Panc1 (cell line): Measurements from ENCODE around the gene EGFR. TPM values are rescaled to one million over a fixed set of nuclear protein-coding genes. Genes with fewer than 3 reads are reported as not detected.

Source experiments
- ATAC-seq: fragments of 200-7000 bp; cut with Tn5 transposase; 2 replicates; pipeline ENCODE4 v1.9.1; 2020; ENCODE audit warnings: mild to moderate bottlenecking, moderate library complexity
- BruUV-seq: library from RNA; stranded (reverse); fragments of 400-500 nt; replicated peaks from 2 replicates; lab custom pipeline; 2021; lab: Mats Ljungman, UMichigan
- CTCF ChIA-PET: fragments of 300-600 bp; sonication (Branson Sonifier 250); formaldehyde crosslinking; loops from one replicate; lab custom pipeline; 2022; ENCODE audit warnings: antibody characterized with exemption; lab: Charles Lee
- POLR2A ChIA-PET: fragments of 300-600 bp; sonication (Branson Sonifier 250); formaldehyde crosslinking; loops from one replicate; lab custom pipeline; 2022; ENCODE audit warnings: antibody characterized with exemption; lab: Charles Lee
- DNase-seq: peaks from one replicate; pipeline ENCODE4 v3.0.0-alpha.2; 2010; ENCODE audit warnings: low read depth, low spot score
- H3K27ac ChIP-seq: 2 replicates; pipeline ENCODE4 v1.5.1; 2011; ENCODE audit warnings: mild to moderate bottlenecking, low read length, inconsistent platforms
- H3K27me3 ChIP-seq: fragments of 200-500 bp; sonication (Bioruptor generic); 2 replicates; pipeline ENCODE4 v1.6.0; 2014; ENCODE audit warnings: low read length, inconsistent platforms; ENCODE audit not compliant: control insufficient read depth, insufficient read depth
- H3K36me3 ChIP-seq: fragments of 200-500 bp; sonication (Bioruptor generic); 2 replicates; pipeline ENCODE4 v1.5.1; 2014; ENCODE audit warnings: inconsistent platforms, mild to moderate bottlenecking, low read length, moderate library complexity; ENCODE audit not compliant: control insufficient read depth, insufficient read depth
- H3K4me1 ChIP-seq: 2 replicates; pipeline ENCODE4 v1.5.1; 2011; ENCODE audit warnings: inconsistent platforms, mild to moderate bottlenecking, low read length, moderate library complexity; ENCODE audit not compliant: control insufficient read depth, insufficient read depth
- H3K4me3 ChIP-seq, 2 experiments: 2 replicates each; pipeline ENCODE4 v1.5.1; 2011 to 2012; ENCODE audit warnings: low read depth in 2 of 2, low read length in 2 of 2, mild to moderate bottlenecking in 2 of 2, inconsistent platforms in 1 of 2, moderate library complexity in 1 of 2
- H3K9me3 ChIP-seq: fragments of 200-500 bp; sonication (Bioruptor generic); 2 replicates; pipeline ENCODE4 v1.5.1; 2014; ENCODE audit warnings: low read depth, mild to moderate bottlenecking, inconsistent platforms, low read length, moderate library complexity; ENCODE audit not compliant: control insufficient read depth, insufficient read depth
- CTCF ChIP-seq: fragments of 450-650 bp; IDR thresholded peaks from 2 replicates; pipeline ENCODE4 v1.5.1; 2017; ENCODE audit warnings: mild to moderate bottlenecking
- POLR2AphosphoS5 ChIP-seq: IDR thresholded peaks from 2 replicates; pipeline ENCODE4 v1.6.1; 2012; ENCODE audit warnings: mild to moderate bottlenecking, low read depth, low read length, moderate library complexity
- REST ChIP-seq, 2 experiments: IDR thresholded peaks; 2 replicates each; pipeline ENCODE4 v1.6.1; 2011 to 2012; ENCODE audit warnings: low read depth in 2 of 2, control low read depth in 1 of 2, low read length in 1 of 2, mild to moderate bottlenecking in 1 of 2, moderate library complexity in 1 of 2; ENCODE audit not compliant: insufficient read depth in 1 of 2
- SIN3A ChIP-seq: IDR thresholded peaks from 2 replicates; pipeline ENCODE4 v1.6.1; 2012; ENCODE audit warnings: low read depth, mild to moderate bottlenecking, low read length, moderate library complexity, borderline replicate concordance; ENCODE audit not compliant: insufficient read depth
- TCF7L2 ChIP-seq: IDR thresholded peaks from 2 replicates; pipeline ENCODE4 v1.6.1; 2011; ENCODE audit warnings: mild to moderate bottlenecking, low read depth, low read length, inconsistent platforms
- in situ Hi-C: cut with HindIII; loops from 2 replicates; pipeline ENCODE4 v1.10.0; 2016; ENCODE audit warnings: low sequenced_read_pairs, low pct_unique_long_range_greater_than_20kb
- intact Hi-C: fragments of 100-400 bp; cut with micrococcal nuclease; formaldehyde crosslinking; loops from one replicate; pipeline ENCODE4 v1.10.0; 2022; ENCODE audit not compliant: unreplicated experiment
- total RNA-seq: library from RNA; stranded (reverse); gene quantifications from one replicate; pipeline ENCODE4 v1.2.1, GENCODE V29; 2021; ENCODE audit not compliant: unreplicated experiment

The EGFR gene
- total RNA-seq, 1 experiment from 2014 or later: 156 TPM

- ATAC-seq (peak; percentile 29; the same call in 1 of the 2 replicates), DNase-seq (no peak)
- Histone ChIP-seq H3K4me3 (no peak overlapping the region), H3K9me3 (no peaks in the 10 kb centered on the region), H3K36me3 (no peaks in the 10 kb centered on the region), H3K4me1 (peaks cover 70% of the 10 kb centered on the region), H3K27ac (0 out of 2 replicates have a peak overlapping the region, but pooled peaks have one; percentile 41), H3K27me3 (no peaks in the 10 kb centered on the region)
- no TSS peak for BruUV-seq
- CTCF ChIA-PET: no interaction called here
- in situ Hi-C loops: no loop called here
- POLR2A ChIA-PET: interaction anchor here (1.0 kb wide), 1 partner anchor 25 kb away, joined by 3 read pairs; no protein-coding TSS in a partner anchor
- TF ChIP-seq CTCF: no peak
- TF ChIP-seq TCF7L2: no peak
- TF ChIP-seq POLR2AphosphoS5: no peak
- no peak for TF ChIP-seq SIN3A
- no peak for TF ChIP-seq REST (IDR thresholded peaks at IDR 0.05; ENCODE audit: insufficient read depth in 1 of 2, low read depth in 2 of 2, low read length in 1 of 2)
- intact Hi-C loops: no loop called here
Observed at GRCh38 chr7:55100544-55101327, 81.9 kb downstream of the EGFR start.

GRCh38 chr7:55101359-55101758 lies 82.5 kb downstream of the EGFR start:
- no TSS peak for BruUV-seq
- ChIA-PET POLR2A (no interaction called here), CTCF (no interaction called here)
- DNase-seq: no peak
- in situ Hi-C loops: no loop called here
- ATAC-seq: no peak
- intact Hi-C loops: no loop called here
- Histone ChIP-seq H3K9me3 (no peaks in the 10 kb centered on the region), H3K27me3 (no peaks in the 10 kb centered on the region), H3K4me3 (no peak overlapping the region), H3K36me3 (no peaks in the 10 kb centered on the region), H3K4me1 (peaks cover 70% of the 10 kb centered on the region), H3K27ac (peak overlapping the region; percentile 41; the same call in 1 of the 2 replicates)
- no peak for TF ChIP-seq SIN3A
- no peak for TF ChIP-seq POLR2AphosphoS5
- TF ChIP-seq REST (IDR thresholded peaks at IDR 0.05; ENCODE audit: insufficient read depth in 1 of 2, low read depth in 2 of 2, low read length in 1 of 2): no peak
- TF ChIP-seq TCF7L2: no peak
- TF ChIP-seq CTCF: no peak
